Measurements from ENCODE around the gene ATF7IP.

The ATF7IP gene

DNA sequence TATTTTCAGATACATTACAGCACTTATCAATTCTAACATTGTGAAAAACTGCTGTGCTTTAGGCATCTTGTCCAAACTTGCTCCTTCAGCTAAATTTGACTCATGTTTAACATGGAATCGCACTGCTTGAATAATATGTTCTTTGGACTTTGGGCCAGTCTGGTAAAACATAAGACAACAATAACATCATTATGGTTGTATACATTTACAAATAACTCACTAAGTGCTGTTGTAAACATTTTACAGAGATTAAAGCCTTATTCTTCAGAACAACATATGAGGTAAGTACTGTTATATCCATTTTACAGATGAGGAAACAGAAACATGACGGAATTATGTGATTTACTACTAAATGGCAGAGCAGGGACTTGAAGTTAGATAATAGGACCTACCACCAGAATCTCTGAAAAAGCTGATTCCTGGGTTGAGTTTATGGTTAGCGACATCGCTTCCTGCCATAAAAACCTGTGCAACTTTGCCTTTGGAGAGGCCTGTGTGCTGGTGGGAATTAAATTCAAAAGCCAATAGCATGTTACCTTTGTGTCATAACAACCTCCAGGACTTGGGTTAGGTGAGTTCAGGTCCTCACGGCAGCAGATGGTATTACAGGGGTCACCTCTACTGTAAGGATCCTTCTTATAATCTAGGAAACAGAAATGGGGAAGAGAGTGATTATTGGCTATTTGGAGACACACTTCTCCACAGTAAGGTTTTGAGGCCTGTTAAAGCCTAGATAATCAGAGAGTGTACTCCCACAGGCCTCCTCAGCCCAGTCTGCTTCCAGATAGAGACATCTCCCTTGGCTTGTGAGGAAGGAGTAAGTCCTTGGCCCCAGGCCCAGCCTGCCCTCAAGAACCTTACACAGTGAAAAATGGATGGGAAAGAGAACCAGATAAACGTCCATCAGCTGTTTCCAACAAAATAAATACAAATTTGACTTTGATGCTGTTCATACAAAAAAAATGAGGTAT, 140.4 kb downstream of the ATF7IP start:
- DNase-seq: no peak

DNA sequence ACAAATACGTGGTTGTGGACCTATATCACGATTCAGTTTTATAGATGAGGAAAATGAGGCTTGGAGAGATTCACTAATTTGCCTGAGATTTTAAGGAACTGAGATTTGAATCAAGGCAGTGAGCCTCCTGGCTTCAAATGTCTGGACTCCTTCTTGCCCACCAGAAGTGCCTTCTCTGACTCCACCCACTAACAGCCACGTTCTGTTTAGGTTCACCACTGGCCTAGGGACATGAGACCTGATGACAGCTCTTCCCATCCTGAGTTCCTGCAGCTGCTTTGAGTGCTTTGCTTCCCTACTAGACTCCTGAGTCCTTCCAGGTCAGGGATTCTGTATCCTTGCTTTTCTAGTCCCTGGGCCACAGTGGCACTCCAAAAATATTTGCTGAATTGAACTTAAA, 145.1 kb downstream of the ATF7IP start:
- no peak for DNase-seq

DNA sequence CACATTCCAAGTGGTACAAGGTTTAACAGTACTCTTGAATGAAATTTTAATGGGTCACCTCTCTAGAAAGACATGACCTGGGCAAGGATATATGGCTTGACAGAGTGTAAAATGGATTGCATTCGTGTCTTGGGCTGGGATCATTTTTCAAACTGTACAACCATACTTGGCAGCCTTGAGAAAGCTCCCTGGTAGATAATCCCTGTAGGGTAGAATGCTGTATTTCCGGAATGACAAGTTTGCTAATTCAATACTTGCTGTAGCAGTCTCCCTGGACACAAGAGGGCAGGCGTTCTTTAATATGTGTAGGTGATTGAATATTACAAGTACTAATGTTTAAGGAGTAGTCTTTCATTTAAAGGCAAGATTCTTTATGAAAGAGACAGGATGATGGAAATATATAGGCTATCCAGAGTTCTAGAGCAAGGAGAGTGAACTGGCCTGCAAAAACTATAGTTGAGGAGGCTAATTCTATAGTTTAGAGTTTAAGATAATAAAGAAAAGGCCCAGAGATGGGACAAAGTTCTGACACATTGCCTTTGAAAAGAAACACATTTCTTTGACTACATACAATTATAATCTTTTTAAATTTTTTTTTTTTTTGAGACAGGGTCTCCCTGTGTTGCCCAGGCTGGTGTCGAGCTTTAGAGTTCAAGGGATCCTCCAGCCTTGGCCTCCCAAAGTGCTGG, 148.8 kb downstream of the ATF7IP start:
- no peak for DNase-seq

DNA sequence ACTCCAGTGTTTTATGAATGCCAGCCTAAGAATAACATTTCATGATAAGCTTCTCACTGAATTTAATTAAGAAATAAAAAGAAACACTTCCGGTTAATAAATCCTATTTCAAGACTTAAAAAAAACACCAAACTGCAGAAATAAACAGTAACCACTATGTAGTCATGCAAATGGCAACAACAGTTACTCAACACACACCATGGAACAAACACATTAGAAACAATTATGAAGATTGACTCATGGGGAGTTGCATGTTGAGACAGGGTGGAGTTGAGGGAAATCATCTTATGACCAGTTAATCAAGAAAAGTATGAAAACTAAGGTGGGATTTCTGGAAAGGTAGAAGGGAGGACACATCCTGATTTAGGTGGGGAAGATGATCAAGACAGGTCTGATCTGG, 149.5 kb downstream of the ATF7IP start:
- no peak for DNase-seq

DNA sequence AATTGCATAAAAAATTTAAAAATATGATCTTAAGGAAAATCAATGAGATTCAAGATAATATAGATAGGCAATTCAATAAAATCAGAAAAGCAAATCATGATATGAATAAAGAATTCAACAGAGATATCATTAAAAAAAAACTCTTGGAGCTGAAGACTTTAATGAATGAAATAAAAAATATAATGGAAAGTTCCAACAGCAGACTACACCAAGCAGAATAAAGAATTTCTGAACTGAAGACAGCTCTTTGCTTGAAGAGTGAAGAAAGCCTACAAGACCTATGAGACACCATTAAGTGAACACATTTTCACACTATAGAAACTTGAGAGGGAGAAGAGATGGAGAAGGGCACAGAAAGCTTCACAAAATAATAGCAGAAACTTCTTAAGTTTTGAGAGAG, 156.3 kb downstream of the ATF7IP start:
- no peak for DNase-seq

DNA sequence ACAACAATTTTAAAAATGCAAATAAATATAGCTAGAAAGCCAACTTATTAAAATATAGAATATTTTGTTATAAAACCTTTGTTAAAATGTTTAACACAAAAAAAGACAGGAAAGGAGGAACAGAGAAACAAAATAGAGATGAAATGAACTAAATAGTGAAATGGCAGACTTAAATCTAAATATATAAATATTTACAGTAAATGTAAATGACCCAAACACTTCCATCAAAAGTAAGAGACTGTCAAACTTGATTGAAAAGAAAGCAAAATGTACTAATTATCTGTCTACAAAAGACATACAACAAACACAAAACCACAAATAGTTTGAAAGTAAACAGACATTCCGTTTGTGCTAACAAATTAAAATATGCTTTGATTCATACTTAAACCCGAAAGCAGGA, 160.5 kb downstream of the ATF7IP start:
- no peak for DNase-seq

DNA sequence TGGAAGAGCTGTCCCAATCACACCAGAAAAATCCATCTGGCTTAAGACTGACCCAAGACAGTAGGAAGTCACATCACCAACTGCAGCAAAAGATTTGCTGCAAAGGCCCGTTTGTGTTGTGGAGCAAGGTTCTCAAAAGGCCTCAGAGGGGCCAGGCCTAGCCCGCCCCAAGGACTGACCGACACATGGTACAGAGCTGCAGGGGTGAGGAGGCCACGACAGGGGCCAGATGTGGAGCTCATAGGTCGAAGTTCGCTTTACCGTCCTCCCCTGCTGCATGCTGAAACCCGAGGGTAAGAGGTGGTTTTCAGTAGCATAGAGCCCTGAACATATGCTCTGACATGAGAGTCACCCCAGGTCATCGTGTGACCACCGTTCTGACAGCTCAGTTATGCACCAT, 166.7 kb downstream of the ATF7IP start:
- DNase-seq: no peak

DNA sequence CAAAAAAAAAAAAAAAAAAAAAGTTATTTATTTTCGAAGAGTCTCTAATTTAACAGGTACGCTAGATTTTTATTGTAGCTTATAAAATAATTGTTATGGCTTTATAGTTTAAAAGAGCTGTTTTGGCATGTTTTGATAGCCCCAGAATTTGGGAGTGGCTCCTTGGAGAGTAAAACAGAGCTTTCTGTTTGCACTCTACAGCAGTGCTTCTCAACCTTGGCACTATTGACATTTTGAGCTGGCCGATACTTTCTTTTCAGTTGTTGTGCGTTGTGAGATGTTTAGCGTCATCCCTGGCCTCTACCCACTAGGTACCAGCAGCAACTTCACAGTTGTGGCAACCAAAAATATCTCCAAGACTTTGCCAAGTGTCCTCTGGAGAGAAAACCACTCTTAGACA, 171.6 kb downstream of the ATF7IP start:
- no peak for DNase-seq

DNA sequence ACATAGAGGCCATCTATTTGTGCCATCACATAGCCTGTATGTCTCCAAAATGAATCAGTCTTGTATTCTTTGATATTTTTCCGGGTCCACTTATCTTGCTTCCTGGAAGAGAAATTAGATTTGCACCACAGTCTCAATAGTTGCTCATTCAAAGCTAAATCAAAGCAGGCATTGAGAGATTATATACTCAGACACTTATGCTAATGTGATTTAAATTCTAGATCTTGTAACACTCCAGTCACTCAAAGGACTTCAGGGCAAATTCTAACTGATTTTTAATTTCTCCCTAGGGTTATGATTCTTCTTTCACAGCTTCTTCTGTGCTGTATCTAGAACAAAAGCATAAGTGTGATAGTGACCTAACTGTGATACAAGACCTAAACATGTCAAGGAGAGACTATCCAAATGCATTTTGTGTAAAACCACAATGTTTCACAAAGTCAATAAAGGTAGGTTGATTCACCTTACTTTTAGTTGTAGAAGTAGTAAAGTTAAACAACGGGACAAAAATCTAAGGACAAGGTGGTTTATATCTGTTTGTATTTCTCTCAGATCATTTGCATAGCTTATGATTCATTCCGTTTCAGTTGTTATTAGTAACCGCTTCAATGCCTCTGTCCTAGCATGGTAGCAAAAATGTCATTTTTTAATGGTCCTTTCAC, 175.4 kb downstream of the ATF7IP start:
- DNase-seq: no peak

DNA sequence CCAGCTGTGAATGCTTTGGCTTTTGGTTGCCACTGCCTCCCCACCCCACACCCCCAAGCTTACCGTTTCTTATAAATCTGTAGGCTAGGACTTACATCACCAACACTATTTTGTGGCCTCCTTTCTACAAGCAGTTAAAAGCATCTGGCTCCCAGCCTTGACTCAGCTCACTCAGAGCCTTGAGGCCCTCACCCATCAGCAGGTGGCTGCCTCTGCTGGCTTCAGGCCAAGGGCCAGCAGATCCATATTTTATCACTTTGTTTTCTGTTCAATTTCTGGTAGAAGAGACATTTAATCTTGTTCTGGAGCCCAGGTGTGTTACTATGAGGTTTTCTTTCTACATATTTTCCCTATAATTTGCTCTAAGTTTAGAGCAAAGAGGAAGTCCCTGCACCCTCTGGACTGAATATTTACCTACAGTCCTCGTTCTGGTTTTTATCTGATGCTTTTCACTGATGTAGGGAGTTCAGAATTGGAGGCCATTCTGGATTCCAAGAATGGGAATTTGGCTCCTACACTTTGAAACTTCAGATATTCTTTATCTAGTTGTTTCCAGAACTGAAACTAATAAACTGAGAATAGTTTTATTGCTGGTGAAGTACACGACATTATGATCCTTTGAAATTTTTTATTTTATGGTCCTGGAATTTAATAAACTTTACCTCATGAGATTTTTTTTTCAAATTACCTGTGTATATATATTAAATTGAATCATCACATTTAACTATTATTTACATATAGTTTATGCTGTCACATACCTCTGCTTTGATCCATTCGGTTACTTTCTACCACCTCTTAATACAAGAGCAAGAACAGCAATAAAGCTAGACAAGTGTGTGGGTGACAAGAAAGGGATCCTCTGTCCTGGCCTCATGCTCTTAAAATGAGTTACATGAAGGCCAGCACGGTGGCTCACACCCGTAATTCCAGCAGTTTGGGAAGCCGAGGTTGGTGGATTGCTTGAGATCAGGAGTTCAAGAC, 180.0 kb downstream of the ATF7IP start:
- DNase-seq: no peak

DNA sequence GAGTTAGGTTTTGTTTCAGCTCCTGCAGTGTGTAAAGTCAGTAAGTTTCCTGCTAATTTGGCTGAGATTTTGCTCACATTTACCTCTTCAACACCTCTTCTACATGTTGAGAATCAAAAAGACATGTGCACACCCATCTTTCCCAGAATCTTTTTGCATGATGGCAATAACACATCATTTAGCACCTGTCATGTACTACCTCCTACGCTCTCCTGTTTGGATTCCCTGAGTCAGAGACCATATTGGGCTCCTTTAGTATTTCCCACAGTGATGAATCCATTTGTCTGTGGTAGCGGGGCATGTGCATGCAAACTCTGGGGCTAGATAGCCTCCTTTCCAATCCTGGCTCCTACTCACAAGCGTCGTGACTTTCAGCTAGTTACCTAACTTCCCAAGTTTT, 182.1 kb downstream of the ATF7IP start:
- DNase-seq: no peak

DNA sequence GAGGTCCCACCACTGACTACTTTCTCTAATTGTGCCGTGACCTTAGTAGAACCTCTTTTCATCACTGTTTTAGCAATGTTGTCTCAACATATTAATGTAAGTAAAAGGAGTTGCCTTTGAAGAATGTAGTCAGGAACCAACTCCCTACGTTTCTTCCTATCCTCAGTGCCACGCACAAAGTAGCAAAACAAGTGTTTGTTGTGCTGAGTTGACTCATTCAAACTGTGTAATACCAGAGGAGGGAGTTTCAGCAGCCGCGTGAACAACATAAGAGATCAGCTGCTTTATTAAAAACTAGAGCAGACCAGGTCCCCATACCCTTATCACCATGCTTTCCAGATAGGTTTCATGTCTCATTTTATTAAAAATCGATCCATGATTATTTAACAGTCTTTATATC, 183.1 kb downstream of the ATF7IP start:
- no peak for DNase-seq

Data from stimulated activated CD4-positive, alpha-beta T cell treated with anti-CD3 and anti-CD28 coated beads, Interleukin-2, amount 100 ng/mL, for 48 hours (primary cell).